Subcutaneous adipose tissue (tissue), 4 donors: ENCODE data around the gene MC2R. TPM values are rescaled to one million over a fixed set of nuclear protein-coding genes. Genes with fewer than 3 reads are reported as not detected.

Experiments used
- CTCF ChIP-seq: fragments of 450-650 bp; IDR thresholded peaks from one replicate; pipeline ENCODE4 v1.5.1; 2016; ENCODE audit warnings: low read depth, mild to moderate bottlenecking, control low read depth, antibody characterized with exemption, moderate library complexity
- total RNA-seq, 4 donors: library from RNA; depleted of rRNA; stranded (reverse); fragments of >200 nt; gene quantifications; one replicate each; pipeline ENCODE4 v1.1.0, GENCODE V29; 2016

Gene MC2R
- total RNA-seq, 4 donors from 2014 or later = not detected

GRCh38 chr18:13894531-13894930 lies 20.8 kb downstream of the MC2R start:
- TF ChIP-seq CTCF = no peak

- no peak for TF ChIP-seq CTCF
These were observed 21.9 kb downstream of the MC2R start for GRCh38 chr18:13893418-13893760.

- no peak for TF ChIP-seq CTCF
These were observed 23.2 kb downstream of the MC2R start for GRCh38 chr18:13892098-13892497.

DNA sequence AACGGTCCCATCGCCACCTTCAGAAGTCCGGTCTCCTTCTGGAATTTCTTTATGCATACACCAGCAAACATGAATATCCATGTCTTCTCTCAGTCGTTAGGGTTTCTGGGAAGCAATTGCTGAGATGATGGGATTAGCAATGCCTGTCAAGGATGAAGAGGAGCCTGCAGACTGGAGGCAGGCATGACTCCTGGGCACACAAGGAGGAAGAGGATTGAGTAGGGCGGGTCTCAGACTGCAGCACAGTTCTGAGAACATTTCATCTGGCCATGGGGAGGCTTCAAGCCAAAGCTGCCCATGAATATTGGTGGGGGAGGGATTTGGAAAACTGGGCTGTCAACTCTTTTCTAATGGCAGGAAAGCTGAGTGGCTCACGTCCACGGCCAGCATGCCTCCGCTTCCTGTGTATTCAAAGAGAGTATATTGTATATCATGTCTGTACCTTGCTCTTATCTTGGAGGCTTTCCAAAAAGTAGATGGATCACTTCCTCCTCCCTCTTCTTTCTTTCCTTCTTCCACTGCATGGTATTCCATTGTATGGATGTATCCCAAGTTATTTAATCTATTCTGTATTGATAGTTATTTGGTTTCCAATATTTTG lies 24.5 kb downstream of the MC2R start:
- no peak for TF ChIP-seq CTCF

GRCh38 chr18:13889671-13890070 lies 25.7 kb downstream of the MC2R start:
- TF ChIP-seq CTCF = no peak

- no peak for TF ChIP-seq CTCF
These were observed 27.1 kb downstream of the MC2R start for GRCh38 chr18:13888191-13888716.

DNA sequence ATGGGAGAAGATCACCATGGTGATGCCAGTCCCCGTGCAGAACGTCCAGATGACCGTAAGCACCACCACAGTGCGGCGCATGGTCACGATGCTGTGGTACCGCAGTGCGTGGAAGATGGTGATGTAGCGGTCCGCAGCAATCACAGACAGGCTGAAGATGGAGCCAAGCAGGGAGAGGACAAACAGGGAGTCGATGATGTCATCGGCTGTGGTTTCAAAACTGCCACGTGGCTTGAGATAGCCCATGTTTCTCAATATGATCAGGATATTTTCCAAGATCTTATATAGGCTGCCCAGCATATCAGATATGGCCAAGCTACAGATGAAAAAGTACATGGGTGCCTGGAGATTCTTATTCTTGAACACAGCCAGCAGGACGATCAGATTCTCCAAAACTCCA lies 30.3 kb downstream of the MC2R start:
- TF ChIP-seq CTCF = no peak
